ENCODE data around the gene TGFBR3L. TPM values are rescaled to one million over a fixed set of nuclear protein-coding genes. Genes with fewer than 3 reads are reported as not detected.
A peak's percentile ranks its signal among the peaks of the same experiment; 100 is the strongest.

TGFBR3L gene
- total RNA-seq, 3 donors from 2014 or later (not counting 1 experiment from before 2014, with no cell fraction given): 3.5 to 4.6 (median 4.4) TPM

- H3K36me3 ChIP-seq (ENCODE audit: control insufficient read depth, insufficient read depth, low read length): no peaks in the 10 kb centered on the region
- Mint-ChIP-seq H3K27ac (no peak overlapping the region), H3K9me3 (no peaks in the 10 kb centered on the region), H3K27me3 (ENCODE audit: low read depth in 2 of 2) (peaks cover 9 to 32% of the 10 kb centered on the region in 2 donors), H3K36me3 (no peaks in the 10 kb centered on the region), H3K4me1 (peaks cover 12 to 31% of the 10 kb centered on the region in 2 donors), H3K4me3 (no peak overlapping the region)
- no peak overlapping the region for H3K27ac ChIP-seq (ENCODE audit: low read length)
- no peak overlapping the region for H3K4me3 ChIP-seq (ENCODE audit: low read length)
- H3K9me3 ChIP-seq (ENCODE audit: control insufficient read depth, insufficient read depth, low read length): peaks cover 4% of the 10 kb centered on the region
- no peak for TF ChIP-seq CTCF (IDR thresholded peaks at IDR 0.05)
- WGBS (ENCODE audit: insufficient coverage): 94% methylated on average over 9 of the region's 9 CpGs
- intact Hi-C loops (cut with micrococcal nuclease): no loop called here
- peaks cover 14% of the 10 kb centered on the region for H3K27me3 ChIP-seq (ENCODE audit: control insufficient read depth, insufficient read depth, low read length)
- DNase-seq (no peak), ATAC-seq (no peak)
- peaks cover 41% of the 10 kb centered on the region for H3K4me1 ChIP-seq (ENCODE audit: control insufficient read depth, insufficient read depth, low read length)
These were observed 47.4 kb upstream of the TGFBR3L start for GRCh38 chr19:7867092-7867844.

GRCh38 chr19:7868326-7868670, 46.3 kb upstream of the TGFBR3L start:
- DNase-seq (no peak), ATAC-seq (no peak)
- H3K4me1 Mint-ChIP-seq: peaks cover 12 to 31% of the 10 kb centered on the region in 2 donors
- H3K4me3 Mint-ChIP-seq: peak overlapping the region; percentile 83
- H3K9me3 ChIP-seq (ENCODE audit: control insufficient read depth, insufficient read depth, low read length): peaks cover 4% of the 10 kb centered on the region
- H3K36me3 ChIP-seq (ENCODE audit: control insufficient read depth, insufficient read depth, low read length): no peaks in the 10 kb centered on the region
- no peak overlapping the region for H3K27ac ChIP-seq (ENCODE audit: low read length)
- WGBS (ENCODE audit: insufficient coverage): 6% methylated on average over 21 of the region's 21 CpGs
- no peaks in the 10 kb centered on the region for H3K36me3 Mint-ChIP-seq
- peaks cover 9 to 37% of the 10 kb centered on the region in 2 donors for H3K27me3 Mint-ChIP-seq (ENCODE audit: low read depth in 2 of 2)
- H3K27ac Mint-ChIP-seq: peak overlapping the region; percentile 86 to 89
- H3K4me3 ChIP-seq (ENCODE audit: low read length): peak overlapping the region; percentile 35
- H3K9me3 Mint-ChIP-seq: no peaks in the 10 kb centered on the region
- no peak for TF ChIP-seq CTCF (IDR thresholded peaks at IDR 0.05)
- peaks cover 42% of the 10 kb centered on the region for H3K4me1 ChIP-seq (ENCODE audit: control insufficient read depth, insufficient read depth, low read length)
- H3K27me3 ChIP-seq (ENCODE audit: control insufficient read depth, insufficient read depth, low read length): peaks cover 21% of the 10 kb centered on the region
- intact Hi-C loops (cut with micrococcal nuclease): loop anchor here (2.0 kb wide), 2 partner anchors 35 to 39 kb away; partner anchors contain the start of gene MAP2K7

GRCh38 chr19:7868671-7869452, 45.8 kb upstream of the TGFBR3L start:
- peaks cover 47% of the 10 kb centered on the region for H3K4me1 ChIP-seq (ENCODE audit: control insufficient read depth, insufficient read depth, low read length)
- Mint-ChIP-seq H3K36me3 (no peaks in the 10 kb centered on the region), H3K27ac (peak overlapping the region; percentile 86 to 89), H3K4me3 (peak overlapping the region; percentile 83), H3K27me3 (ENCODE audit: low read depth in 2 of 2) (peaks cover 9 to 37% of the 10 kb centered on the region in 2 donors), H3K4me1 (peaks cover 12 to 31% of the 10 kb centered on the region in 2 donors), H3K9me3 (no peaks in the 10 kb centered on the region)
- peak; percentile 86 to 95 for DNase-seq
- H3K27me3 ChIP-seq (ENCODE audit: control insufficient read depth, insufficient read depth, low read length): peaks cover 24% of the 10 kb centered on the region
- H3K9me3 ChIP-seq (ENCODE audit: control insufficient read depth, insufficient read depth, low read length): peaks cover 4% of the 10 kb centered on the region
- peak; percentile 96 for TF ChIP-seq CTCF (IDR thresholded peaks at IDR 0.05)
- peak; percentile 74 to 90 (median 80) for ATAC-seq
- under 1% methylated on average over 66 of the region's 67 CpGs for WGBS (ENCODE audit: insufficient coverage)
- peak overlapping the region; percentile 35 for H3K4me3 ChIP-seq (ENCODE audit: low read length)
- H3K36me3 ChIP-seq (ENCODE audit: control insufficient read depth, insufficient read depth, low read length): no peaks in the 10 kb centered on the region
- peak overlapping the region; percentile 57 for H3K27ac ChIP-seq (ENCODE audit: low read length)
- intact Hi-C loops (cut with micrococcal nuclease): loop anchor here (1.0 to 2.0 kb wide), 3 partner anchors 34 to 51 kb away; partner anchors contain the start of genes MAP2K7 and SNAPC2
